HepG2 (cell line): ENCODE results near the gene ALPK3. TPM values are rescaled to one million over a fixed set of nuclear protein-coding genes. Genes with fewer than 3 reads are reported as not detected.

Source experiments
- ATAC-seq: fragments of 200-7000 bp; cut with Tn5 transposase; 3 replicates; pipeline ENCODE4 v1.9.1; 2020; ENCODE audit warnings: mild to moderate bottlenecking, moderate library complexity
- BruUV-seq: library from RNA; stranded (reverse); fragments of 400-500 nt; replicated peaks from 2 replicates; lab custom pipeline; 2021; lab: Mats Ljungman, UMichigan
- CTCF ChIA-PET: fragments of 300-600 bp; formaldehyde crosslinking; extraction: SDS; loops from one replicate; lab custom pipeline; 2021; ENCODE audit warnings: low total read pairs, inconsistent platforms, low intra/inter-chr PET ratio; lab: Yijun Ruan, JAX
- POLR2A ChIA-PET: fragments of 350-600 bp; sonication (Branson Sonifier 250); formaldehyde crosslinking; loops from one replicate; lab custom pipeline; 2020; ENCODE audit warnings: antibody characterized with exemption, inconsistent platforms; lab: Yijun Ruan, JAX
- DNase-seq: peaks from one replicate; pipeline ENCODE4 v3.0.0-alpha.2; 2015; ENCODE audit warnings: low spot score
- FAIRE-seq: peaks from 3 replicates; lab custom pipeline; 2011; peaks lifted over from hg19 to GRCh38; lab: Jason Lieb, UNC
- H2AFZ ChIP-seq: one replicate; pipeline ENCODE4 v1.6.1; 2011; ENCODE audit warnings: low read length, inconsistent platforms
- H3K27ac ChIP-seq: fragments of 300-600 bp; 3 replicates; pipeline ENCODE4 v1.8.0; 2011; ENCODE audit warnings: mixed run types, mild to moderate bottlenecking, mixed read lengths, low read length, inconsistent platforms; ENCODE audit not compliant: insufficient read depth; ENCODE audit errors: extremely low read length
- H3K27me3 ChIP-seq, 2 experiments: fragments of 200-600 bp in 1 of 2; 2 replicates in 1 of 2; 3 replicates in 1 of 2; pipeline versions ENCODE4 v1.6.0 to v1.8.0; 2011; ENCODE audit warnings: low read length in 2 of 2, mild to moderate bottlenecking in 2 of 2, moderate library complexity in 2 of 2, inconsistent platforms in 1 of 2; ENCODE audit not compliant: insufficient read depth in 2 of 2, control insufficient read depth in 1 of 2
- H3K36me3 ChIP-seq, 2 experiments: fragments of 200-600 bp in 1 of 2; replicated peaks in 1 of 2; 2 replicates in 1 of 2; 3 replicates in 1 of 2; pipeline versions ENCODE4 v1.5.1 to v1.8.0; 2011; ENCODE audit warnings: low read length in 2 of 2, inconsistent platforms in 1 of 2; ENCODE audit not compliant: insufficient read depth in 2 of 2, control insufficient read depth in 1 of 2
- H3K4me1 ChIP-seq: 2 replicates; pipeline ENCODE4 v1.5.1; 2012; ENCODE audit warnings: low read length, inconsistent platforms; ENCODE audit not compliant: insufficient read depth
- H3K4me2 ChIP-seq: 2 replicates; pipeline ENCODE4 v1.6.0; 2011; ENCODE audit warnings: low read depth, low read length, inconsistent platforms
- H3K4me3 ChIP-seq, 3 experiments: fragments of 200-600 bp in 1 of 3; sonication (generic), shearing (Covaris generic) in 1 of 3; replicated peaks in 1 of 3; 2 replicates each; pipeline ENCODE4 v1.5.1; 2011 to 2016; ENCODE audit warnings: low read length in 3 of 3, inconsistent platforms in 2 of 3, low read depth in 2 of 3, mild to moderate bottlenecking in 2 of 3, control low read depth in 1 of 3, mixed read lengths in 1 of 3; ENCODE audit not compliant: insufficient read depth in 1 of 3
- H3K79me2 ChIP-seq: one replicate; pipeline ENCODE4 v1.6.1; 2011; ENCODE audit warnings: low read length, inconsistent platforms; ENCODE audit not compliant: insufficient read depth
- H3K9ac ChIP-seq: 2 replicates; pipeline ENCODE4 v1.6.0; 2011; ENCODE audit warnings: mild to moderate bottlenecking, low read depth, low read length, inconsistent platforms; ENCODE audit not compliant: insufficient read depth
- H3K9me3 ChIP-seq: 2 replicates; pipeline ENCODE4 v1.5.1; 2012; ENCODE audit warnings: mild to moderate bottlenecking, low read length
- H4K20me1 ChIP-seq: 2 replicates; pipeline ENCODE4 v1.6.0; 2011; ENCODE audit warnings: inconsistent platforms, mild to moderate bottlenecking, low read length, moderate library complexity; ENCODE audit not compliant: insufficient read depth
- HIVEP1 ChIP-seq: sonication (generic); formaldehyde crosslinking; IDR thresholded peaks from 2 replicates; pipeline ENCODE4 v1.4.0; 2020; ENCODE audit warnings: mild to moderate bottlenecking, missing genetic modification reagents
- POGZ ChIP-seq: sonication (generic); formaldehyde crosslinking; IDR thresholded peaks from 2 replicates; pipeline ENCODE4 v1.4.0; 2020; ENCODE audit warnings: mild to moderate bottlenecking, missing genetic modification reagents
- SAFB2 ChIP-seq: sonication (generic); formaldehyde crosslinking; IDR thresholded peaks from 2 replicates; pipeline ENCODE4 v1.5.1; 2020; ENCODE audit warnings: missing genetic modification reagents, low read depth, mild to moderate bottlenecking, borderline replicate concordance
- SOX5 ChIP-seq: IDR thresholded peaks from 2 replicates; pipeline ENCODE4 v1.6.1; 2016; ENCODE audit warnings: borderline replicate concordance
- ZMYM2 ChIP-seq: sonication (generic); formaldehyde crosslinking; IDR thresholded peaks from 2 replicates; pipeline ENCODE4 v1.8.0; 2022; ENCODE audit warnings: mild to moderate bottlenecking, missing genetic modification reagents
- ZNF230 ChIP-seq: sonication (generic); formaldehyde crosslinking; IDR thresholded peaks from 2 replicates; pipeline ENCODE4 v1.4.0; 2020; ENCODE audit warnings: mild to moderate bottlenecking, missing genetic modification reagents
- ZNF816 ChIP-seq: sonication (generic); formaldehyde crosslinking; IDR thresholded peaks from 2 replicates; pipeline ENCODE4 v1.8.0; 2022; ENCODE audit warnings: missing genetic modification reagents, mild to moderate bottlenecking, borderline replicate concordance
- ZNF879 ChIP-seq: sonication (generic); formaldehyde crosslinking; IDR thresholded peaks from 2 replicates; pipeline ENCODE4 v1.8.1; 2023; ENCODE audit warnings: missing genetic modification reagents
- WGBS: methylation state at CpG from one replicate; pipeline ENCODE4 v1.1.6; 2017; ENCODE audit warnings: low lambda C conversion rate; 5-methylcytosine and 5-hydroxymethylcytosine counted together
- in situ Hi-C: cut with HindIII; loops from 2 replicates; pipeline ENCODE4 v1.10.0; 2017; ENCODE audit warnings: low pct_unique_long_range_greater_than_20kb; ENCODE audit not compliant: extremely low pct_ligation_motif_present
- intact Hi-C: fragments of 100-400 bp; cut with micrococcal nuclease; formaldehyde crosslinking; loops from one replicate; pipeline ENCODE4 v1.10.0; 2022; ENCODE audit not compliant: unreplicated experiment
- polyA plus RNA-seq, 8 experiments: library from polyadenylated mRNA; depleted of rRNA in 3 of 8; stranded (reverse) in 7 of 8; unstranded in 1 of 8; fragments of >200 nt; fragmentation: Illumina TruSeq in 4 of 8; extraction: Trizol in 4 of 8; gene quantifications; 2 replicates each; pipeline versions ENCODE4 v1.2.1 to v1.2.3, GENCODE V29; 2011 to 2016; ENCODE audit warnings: low read depth in 4 of 8, missing spikeins in 1 of 8, mixed read lengths in 1 of 8; ENCODE audit not compliant: insufficient read depth in 1 of 8
- total RNA-seq, 5 experiments: library from RNA; depleted of rRNA; stranded (reverse); fragments of >200 nt; fragmentation: Illumina TruSeq; extraction: Trizol; gene quantifications; 2 replicates each; pipeline ENCODE4 v1.2.3, GENCODE V29; 2016; ENCODE audit warnings: low read depth in 1 of 5
- TF ChIP-seq, protein P1 (sequence below): sonication (generic); formaldehyde crosslinking; IDR thresholded peaks from 2 replicates; pipeline ENCODE4 v1.4.0; 2020; ENCODE audit warnings: missing genetic modification reagents, borderline replicate concordance
- TF ChIP-seq, protein P2 (sequence below): sonication (generic); formaldehyde crosslinking; IDR thresholded peaks from 2 replicates; pipeline ENCODE4 v1.9.0; 2021; ENCODE audit warnings: mild to moderate bottlenecking, missing genetic modification reagents
- TF ChIP-seq, protein P3 (sequence below): sonication (generic); formaldehyde crosslinking; IDR thresholded peaks from 2 replicates; pipeline ENCODE4 v1.4.0; 2020; ENCODE audit warnings: mild to moderate bottlenecking, missing genetic modification reagents
- TF ChIP-seq, protein P4 (sequence below): sonication (generic); formaldehyde crosslinking; IDR thresholded peaks from 2 replicates; pipeline ENCODE4 v1.4.0; 2020; ENCODE audit warnings: missing genetic modification reagents; ENCODE audit errors: not compliant biosample characterization
- TF ChIP-seq, protein P5 (sequence below): sonication (generic); formaldehyde crosslinking; IDR thresholded peaks from 2 replicates; pipeline ENCODE4 v1.4.0; 2020; ENCODE audit warnings: mild to moderate bottlenecking, low read depth, missing genetic modification reagents

ALPK3 gene
- total and polyA plus RNA-seq, 2 of the 13 experiments (the other 11 are each of a cell fraction or from before 2014, with no cell fraction given), result 0.04 to 0.42 TPM

DNA sequence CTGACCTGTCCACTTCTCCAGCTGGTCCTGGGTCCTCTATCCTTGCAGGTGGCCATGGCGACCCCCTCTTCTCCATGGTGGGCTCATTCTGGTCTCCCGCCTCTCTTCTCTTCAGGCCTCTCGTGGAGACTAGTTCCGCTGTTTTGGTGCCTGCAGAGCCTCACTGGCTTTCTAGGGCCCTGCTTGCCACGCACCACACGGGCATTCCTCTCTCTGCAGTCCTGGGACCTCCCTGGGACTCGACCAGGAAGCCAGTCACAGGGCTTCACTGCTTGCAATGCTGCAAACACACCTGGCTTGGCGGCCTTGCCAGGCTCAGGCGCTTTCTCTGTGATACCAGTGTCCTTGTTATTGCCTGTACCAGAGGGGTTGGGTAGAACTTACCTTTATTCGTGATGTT, 76.5 kb downstream of the ALPK3 start:
- POLR2A ChIA-PET, result no interaction called here
- Histone ChIP-seq H3K9me3 (no peaks in the 10 kb centered on the region), H3K79me2 (no peaks in the 10 kb centered on the region), H3K4me2 (no peak overlapping the region), H3K9ac (no peak overlapping the region), H3K36me3 (no peaks in the 10 kb centered on the region), H3K27ac (no peak overlapping the region), H3K27me3 (no peaks in the 10 kb centered on the region; a peak in 1 of 5 replicates), H4K20me1 (no peaks in the 10 kb centered on the region), H3K4me3 (no peak overlapping the region), H2AFZ (no peak overlapping the region), H3K4me1 (no peaks in the 10 kb centered on the region; the same call in 1 of the 2 replicates)
- CTCF ChIA-PET, result no interaction called here
- no peak for DNase-seq
- no peak for ATAC-seq
- FAIRE-seq, result no peak
- in situ Hi-C loops, result no loop called here
- intact Hi-C loops, result no loop called here
- WGBS, result 79% methylated on average over 9 of the region's 10 CpGs
- BruUV-seq, result no TSS peak
- TF ChIP-seq ZNF230, result no peak
- no peak for TF ChIP-seq ZMYM2
- no peak for TF ChIP-seq HIVEP1 (CRISPR knock-in tag)
- TF ChIP-seq ZNF879 (CRISPR knock-in tag), result no peak
- TF ChIP-seq SOX5 (CRISPR knock-in tag), result no peak
- TF ChIP-seq, protein P1, sequence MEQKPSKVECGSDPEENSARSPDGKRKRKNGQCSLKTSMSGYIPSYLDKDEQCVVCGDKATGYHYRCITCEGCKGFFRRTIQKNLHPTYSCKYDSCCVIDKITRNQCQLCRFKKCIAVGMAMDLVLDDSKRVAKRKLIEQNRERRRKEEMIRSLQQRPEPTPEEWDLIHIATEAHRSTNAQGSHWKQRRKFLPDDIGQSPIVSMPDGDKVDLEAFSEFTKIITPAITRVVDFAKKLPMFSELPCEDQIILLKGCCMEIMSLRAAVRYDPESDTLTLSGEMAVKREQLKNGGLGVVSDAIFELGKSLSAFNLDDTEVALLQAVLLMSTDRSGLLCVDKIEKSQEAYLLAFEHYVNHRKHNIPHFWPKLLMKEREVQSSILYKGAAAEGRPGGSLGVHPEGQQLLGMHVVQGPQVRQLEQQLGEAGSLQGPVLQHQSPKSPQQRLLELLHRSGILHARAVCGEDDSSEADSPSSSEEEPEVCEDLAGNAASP (CRISPR knock-in tag), result no peak
- no peak for TF ChIP-seq POGZ
- TF ChIP-seq ZNF816 (CRISPR knock-in tag), result no peak
- TF ChIP-seq, protein P2, sequence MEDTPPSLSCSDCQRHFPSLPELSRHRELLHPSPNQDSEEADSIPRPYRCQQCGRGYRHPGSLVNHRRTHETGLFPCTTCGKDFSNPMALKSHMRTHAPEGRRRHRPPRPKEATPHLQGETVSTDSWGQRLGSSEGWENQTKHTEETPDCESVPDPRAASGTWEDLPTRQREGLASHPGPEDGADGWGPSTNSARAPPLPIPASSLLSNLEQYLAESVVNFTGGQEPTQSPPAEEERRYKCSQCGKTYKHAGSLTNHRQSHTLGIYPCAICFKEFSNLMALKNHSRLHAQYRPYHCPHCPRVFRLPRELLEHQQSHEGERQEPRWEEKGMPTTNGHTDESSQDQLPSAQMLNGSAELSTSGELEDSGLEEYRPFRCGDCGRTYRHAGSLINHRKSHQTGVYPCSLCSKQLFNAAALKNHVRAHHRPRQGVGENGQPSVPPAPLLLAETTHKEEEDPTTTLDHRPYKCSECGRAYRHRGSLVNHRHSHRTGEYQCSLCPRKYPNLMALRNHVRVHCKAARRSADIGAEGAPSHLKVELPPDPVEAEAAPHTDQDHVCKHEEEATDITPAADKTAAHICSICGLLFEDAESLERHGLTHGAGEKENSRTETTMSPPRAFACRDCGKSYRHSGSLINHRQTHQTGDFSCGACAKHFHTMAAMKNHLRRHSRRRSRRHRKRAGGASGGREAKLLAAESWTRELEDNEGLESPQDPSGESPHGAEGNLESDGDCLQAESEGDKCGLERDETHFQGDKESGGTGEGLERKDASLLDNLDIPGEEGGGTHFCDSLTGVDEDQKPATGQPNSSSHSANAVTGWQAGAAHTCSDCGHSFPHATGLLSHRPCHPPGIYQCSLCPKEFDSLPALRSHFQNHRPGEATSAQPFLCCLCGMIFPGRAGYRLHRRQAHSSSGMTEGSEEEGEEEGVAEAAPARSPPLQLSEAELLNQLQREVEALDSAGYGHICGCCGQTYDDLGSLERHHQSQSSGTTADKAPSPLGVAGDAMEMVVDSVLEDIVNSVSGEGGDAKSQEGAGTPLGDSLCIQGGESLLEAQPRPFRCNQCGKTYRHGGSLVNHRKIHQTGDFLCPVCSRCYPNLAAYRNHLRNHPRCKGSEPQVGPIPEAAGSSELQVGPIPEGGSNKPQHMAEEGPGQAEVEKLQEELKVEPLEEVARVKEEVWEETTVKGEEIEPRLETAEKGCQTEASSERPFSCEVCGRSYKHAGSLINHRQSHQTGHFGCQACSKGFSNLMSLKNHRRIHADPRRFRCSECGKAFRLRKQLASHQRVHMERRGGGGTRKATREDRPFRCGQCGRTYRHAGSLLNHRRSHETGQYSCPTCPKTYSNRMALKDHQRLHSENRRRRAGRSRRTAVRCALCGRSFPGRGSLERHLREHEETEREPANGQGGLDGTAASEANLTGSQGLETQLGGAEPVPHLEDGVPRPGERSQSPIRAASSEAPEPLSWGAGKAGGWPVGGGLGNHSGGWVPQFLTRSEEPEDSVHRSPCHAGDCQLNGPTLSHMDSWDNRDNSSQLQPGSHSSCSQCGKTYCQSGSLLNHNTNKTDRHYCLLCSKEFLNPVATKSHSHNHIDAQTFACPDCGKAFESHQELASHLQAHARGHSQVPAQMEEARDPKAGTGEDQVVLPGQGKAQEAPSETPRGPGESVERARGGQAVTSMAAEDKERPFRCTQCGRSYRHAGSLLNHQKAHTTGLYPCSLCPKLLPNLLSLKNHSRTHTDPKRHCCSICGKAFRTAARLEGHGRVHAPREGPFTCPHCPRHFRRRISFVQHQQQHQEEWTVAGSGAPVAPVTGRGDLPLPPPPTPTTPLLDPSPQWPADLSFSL (CRISPR knock-in tag), result no peak
- no peak for TF ChIP-seq SAFB2 (CRISPR knock-in tag)
- TF ChIP-seq, protein P3, sequence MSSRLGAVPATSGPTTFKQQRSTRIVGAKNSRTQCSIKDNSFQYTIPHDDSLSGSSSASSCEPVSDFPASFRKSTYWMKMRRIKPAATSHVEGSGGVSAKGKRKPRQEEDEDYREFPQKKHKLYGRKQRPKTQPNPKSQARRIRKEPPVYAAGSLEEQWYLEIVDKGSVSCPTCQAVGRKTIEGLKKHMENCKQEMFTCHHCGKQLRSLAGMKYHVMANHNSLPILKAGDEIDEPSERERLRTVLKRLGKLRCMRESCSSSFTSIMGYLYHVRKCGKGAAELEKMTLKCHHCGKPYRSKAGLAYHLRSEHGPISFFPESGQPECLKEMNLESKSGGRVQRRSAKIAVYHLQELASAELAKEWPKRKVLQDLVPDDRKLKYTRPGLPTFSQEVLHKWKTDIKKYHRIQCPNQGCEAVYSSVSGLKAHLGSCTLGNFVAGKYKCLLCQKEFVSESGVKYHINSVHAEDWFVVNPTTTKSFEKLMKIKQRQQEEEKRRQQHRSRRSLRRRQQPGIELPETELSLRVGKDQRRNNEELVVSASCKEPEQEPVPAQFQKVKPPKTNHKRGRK (CRISPR knock-in tag), result no peak
- TF ChIP-seq, protein P4, sequence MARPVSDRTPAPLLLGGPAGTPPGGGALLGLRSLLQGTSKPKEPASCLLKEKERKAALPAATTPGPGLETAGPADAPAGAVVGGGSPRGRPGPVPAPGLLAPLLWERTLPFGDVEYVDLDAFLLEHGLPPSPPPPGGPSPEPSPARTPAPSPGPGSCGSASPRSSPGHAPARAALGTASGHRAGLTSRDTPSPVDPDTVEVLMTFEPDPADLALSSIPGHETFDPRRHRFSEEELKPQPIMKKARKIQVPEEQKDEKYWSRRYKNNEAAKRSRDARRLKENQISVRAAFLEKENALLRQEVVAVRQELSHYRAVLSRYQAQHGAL (CRISPR knock-in tag), result no peak
- TF ChIP-seq, protein P5, sequence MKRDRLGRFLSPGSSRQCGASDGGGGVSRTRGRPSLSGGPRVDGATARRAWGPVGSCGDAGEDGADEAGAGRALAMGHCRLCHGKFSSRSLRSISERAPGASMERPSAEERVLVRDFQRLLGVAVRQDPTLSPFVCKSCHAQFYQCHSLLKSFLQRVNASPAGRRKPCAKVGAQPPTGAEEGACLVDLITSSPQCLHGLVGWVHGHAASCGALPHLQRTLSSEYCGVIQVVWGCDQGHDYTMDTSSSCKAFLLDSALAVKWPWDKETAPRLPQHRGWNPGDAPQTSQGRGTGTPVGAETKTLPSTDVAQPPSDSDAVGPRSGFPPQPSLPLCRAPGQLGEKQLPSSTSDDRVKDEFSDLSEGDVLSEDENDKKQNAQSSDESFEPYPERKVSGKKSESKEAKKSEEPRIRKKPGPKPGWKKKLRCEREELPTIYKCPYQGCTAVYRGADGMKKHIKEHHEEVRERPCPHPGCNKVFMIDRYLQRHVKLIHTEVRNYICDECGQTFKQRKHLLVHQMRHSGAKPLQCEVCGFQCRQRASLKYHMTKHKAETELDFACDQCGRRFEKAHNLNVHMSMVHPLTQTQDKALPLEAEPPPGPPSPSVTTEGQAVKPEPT (CRISPR knock-in tag), result no peak
